Measurements from ENCODE around the gene APLP2. TPM values are rescaled to one million over a fixed set of nuclear protein-coding genes. Genes with fewer than 3 reads are reported as not detected.

APLP2 gene
- total RNA-seq, 1 experiment from 2014 or later = 2,076 TPM

Other genes with a start within 250 kb of the APLP2 start
- 101 and 104 TPM in 2 replicates for gene NFRKB, start 174.3 kb upstream of the APLP2 start, total RNA-seq (2022)
- gene PRDM10, start 67.1 kb upstream of the APLP2 start, total RNA-seq (2022) = 11.8 and 12.0 TPM in 2 replicates
- 298 and 304 TPM in 2 replicates for gene ST14, start 89.9 kb downstream of the APLP2 start, total RNA-seq (2022)
- gene ZBTB44, start 245.0 kb downstream of the APLP2 start, total RNA-seq (2022) = 49.5 and 53.6 TPM in 2 replicates